ENCODE measurements around the gene SLC4A4.

The SLC4A4 gene

GRCh38 chr4:71540749-71541269, 202.0 kb downstream of the SLC4A4 start:
- DNase-seq (ENCODE audit: low read depth) = no peak

DNA sequence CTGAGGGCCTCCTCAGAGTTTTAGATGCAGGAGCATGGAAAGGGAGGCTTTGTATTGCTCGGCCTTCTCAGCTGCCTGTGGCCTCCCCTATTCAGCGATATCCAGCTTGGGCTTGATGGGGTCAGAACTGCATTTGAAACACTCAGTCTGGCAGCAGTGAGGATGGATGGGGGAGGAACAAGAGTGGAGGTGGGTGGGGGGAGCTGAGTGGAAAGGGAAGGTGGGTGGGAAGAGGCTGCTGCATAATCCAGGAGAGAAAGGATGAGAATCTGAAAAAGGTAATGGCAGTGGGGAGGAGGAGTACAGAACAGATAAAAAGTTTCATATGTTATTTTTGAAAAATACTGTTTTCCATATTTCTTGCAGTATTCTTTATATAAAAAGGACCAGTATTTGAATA, 202.7 kb downstream of the SLC4A4 start:
- DNase-seq (ENCODE audit: low read depth) = no peak

GRCh38 chr4:71545168-71545567, 206.3 kb downstream of the SLC4A4 start:
- no peak for DNase-seq (ENCODE audit: low read depth)

DNA sequence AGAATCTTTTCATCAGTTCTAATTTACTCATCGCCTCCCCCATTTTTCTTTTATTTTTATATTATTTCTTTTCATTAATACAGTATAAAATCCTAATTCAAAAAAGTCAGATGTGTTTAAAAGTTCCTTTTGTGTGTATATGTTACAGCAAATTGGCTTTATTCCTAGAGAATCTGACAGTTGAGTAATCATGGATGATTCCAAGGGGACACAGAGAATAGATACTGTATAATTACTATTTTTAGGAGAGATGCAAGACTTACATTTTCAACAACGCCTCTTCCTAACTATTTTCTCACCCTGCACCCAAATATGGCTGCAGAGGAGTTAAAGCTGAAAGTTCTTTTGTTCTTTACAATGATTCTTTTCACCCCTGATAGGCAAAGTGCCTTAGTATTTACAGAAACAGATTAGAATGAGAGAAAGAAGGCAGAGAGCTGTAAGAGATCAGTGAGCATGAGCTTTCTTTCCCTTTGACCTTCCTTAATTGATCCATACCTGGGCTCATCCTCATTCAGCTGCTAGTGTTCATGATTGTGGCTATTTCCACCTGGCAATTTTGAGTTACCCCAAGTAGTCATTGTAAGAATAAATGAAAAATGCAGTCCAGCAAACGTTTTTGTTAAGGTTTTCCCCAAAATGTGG, 210.8 kb downstream of the SLC4A4 start:
- no peak for DNase-seq (ENCODE audit: low read depth)

- no peak for DNase-seq (ENCODE audit: low read depth)
These were observed 211.7 kb downstream of the SLC4A4 start for GRCh38 chr4:71550220-71551165.

- DNase-seq (ENCODE audit: low read depth) = no peak
These were observed 214.8 kb downstream of the SLC4A4 start for GRCh38 chr4:71553605-71554004.

- DNase-seq (ENCODE audit: low read depth) = no peak
These were observed 215.2 kb downstream of the SLC4A4 start for GRCh38 chr4:71554025-71554424.

DNA sequence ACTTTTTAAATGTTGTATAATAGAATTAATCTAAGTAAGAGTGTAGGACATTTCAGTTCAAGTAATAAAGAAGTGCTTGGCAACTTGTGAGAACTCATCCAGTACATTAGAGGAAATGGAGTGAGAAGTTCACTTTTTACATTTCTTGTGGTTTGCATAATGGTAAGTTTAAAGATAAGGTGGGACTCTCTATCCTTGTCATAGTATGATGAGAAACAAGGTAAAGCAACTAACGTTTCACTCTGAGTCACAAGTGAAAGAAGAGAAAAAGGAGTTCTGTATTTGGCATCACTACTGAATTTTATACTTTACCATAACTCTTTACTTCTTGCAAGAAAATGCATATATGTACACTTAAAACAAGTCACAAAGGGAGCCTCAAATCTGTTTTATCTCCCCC, 219.4 kb downstream of the SLC4A4 start:
- no peak for DNase-seq (ENCODE audit: low read depth)

DNA sequence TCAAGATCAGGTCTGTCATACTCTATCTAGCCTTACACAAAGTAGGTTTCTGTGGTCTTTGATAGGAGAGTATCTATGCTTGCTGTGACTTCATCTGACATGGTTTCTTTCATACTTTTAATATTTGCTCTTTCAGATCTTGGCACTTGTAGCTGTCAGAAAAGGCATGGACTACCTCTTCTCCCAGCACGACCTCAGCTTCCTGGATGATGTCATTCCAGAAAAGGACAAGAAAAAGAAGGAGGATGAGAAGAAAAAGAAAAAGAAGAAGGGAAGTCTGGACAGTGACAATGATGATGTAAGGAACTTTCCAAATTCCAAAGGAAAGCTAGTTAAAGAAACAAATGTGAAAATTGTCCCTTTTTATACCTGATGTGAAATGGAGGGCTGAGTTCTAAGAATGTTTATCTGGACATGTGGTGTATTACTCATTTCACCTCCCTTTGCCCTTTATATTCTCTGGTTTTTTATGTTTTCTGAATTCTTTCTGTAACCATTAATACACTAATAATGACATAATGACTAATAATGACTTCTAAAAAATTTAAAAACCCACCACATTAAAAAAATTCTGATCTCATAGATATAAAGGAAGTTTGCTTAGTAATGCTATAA, 221.2 kb downstream of the SLC4A4 start:
- no peak for DNase-seq (ENCODE audit: low read depth)

DNA sequence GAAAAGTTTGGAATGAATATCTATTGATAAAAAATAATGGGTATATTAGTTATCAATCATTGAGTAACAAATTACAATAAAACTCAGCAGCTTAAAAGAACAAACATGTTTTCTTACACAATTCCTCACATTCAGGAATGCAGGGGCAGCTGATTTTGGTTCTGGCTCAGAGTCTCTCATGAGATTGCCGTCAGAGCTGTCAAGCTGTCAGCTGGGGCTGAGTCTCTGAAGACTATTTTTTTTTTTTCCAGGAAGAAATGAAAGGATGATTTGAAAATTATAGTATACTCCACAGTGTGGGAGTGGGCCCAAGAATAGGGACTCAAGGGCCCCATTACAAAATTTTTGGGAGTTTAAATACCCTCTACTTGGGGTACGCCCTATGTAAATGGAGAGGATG, 226.0 kb downstream of the SLC4A4 start:
- no peak for DNase-seq (ENCODE audit: low read depth)

DNA sequence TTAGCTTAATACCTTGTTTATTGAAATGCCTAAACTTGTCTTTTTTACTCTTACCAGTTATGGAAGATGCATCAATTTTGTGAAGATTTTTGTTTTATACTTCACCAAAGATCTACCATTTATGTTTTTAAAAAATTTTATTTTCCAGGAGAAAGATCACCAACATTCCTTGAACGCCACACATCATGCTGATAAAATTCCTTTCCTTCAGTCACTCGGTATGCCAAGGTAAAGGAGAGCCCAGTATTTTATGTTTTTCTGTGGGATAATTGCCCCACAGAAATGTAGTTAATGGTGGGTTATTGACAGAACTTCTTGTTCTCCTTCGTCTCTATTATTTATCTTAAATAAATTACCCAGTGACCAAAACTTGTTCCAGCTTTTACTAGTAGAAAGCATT, 228.0 kb downstream of the SLC4A4 start:
- DNase-seq (ENCODE audit: low read depth) = no peak

DNA sequence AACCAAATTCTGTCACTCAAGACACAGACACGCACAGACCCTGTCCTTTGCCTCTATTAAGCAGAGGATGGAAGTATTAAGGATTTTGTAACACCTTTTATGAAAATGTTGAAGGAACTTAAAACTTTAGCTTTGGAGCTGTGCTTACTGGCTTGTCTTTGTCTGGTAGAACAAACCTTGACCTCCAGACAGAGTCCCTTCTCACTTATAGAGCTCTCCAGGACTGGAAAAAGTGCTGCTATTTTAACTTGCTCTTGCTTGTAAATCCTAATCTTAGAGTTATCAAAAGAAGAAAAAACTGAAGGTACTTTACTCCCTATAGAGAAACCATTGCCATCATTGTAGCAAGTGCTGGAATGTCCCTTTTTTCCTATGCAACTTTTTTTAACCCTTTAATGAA, 229.3 kb downstream of the SLC4A4 start:
- DNase-seq (ENCODE audit: low read depth) = no peak

- DNase-seq (ENCODE audit: low read depth) = no peak
These were observed 231.7 kb downstream of the SLC4A4 start for GRCh38 chr4:71570492-71570891.

DNA sequence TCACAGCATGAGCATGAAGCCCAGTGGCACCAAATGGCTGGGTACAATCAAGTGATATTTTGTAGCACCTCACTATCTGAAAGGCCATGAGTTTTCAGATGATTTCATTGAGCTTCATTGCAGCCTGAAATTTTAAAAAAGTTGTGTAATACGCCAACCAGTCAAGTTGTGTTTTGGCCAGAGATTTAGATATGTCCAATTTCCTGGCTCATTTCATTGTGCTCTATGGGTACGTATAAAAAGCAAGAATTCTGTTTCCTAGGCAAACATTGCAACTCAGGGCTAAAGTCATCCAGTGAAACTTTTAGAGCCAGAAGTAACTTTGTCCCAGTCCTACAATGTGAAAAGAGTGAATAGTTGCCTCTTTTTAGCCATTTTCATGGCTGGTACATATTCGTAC, 232.5 kb downstream of the SLC4A4 start:
- no peak for DNase-seq (ENCODE audit: low read depth)

- no peak for DNase-seq (ENCODE audit: low read depth)
These were observed 245.2 kb downstream of the SLC4A4 start for GRCh38 chr4:71583971-71584370.

- DNase-seq (ENCODE audit: low read depth) = no peak
These were observed 245.8 kb downstream of the SLC4A4 start for GRCh38 chr4:71584585-71584984.

DNA sequence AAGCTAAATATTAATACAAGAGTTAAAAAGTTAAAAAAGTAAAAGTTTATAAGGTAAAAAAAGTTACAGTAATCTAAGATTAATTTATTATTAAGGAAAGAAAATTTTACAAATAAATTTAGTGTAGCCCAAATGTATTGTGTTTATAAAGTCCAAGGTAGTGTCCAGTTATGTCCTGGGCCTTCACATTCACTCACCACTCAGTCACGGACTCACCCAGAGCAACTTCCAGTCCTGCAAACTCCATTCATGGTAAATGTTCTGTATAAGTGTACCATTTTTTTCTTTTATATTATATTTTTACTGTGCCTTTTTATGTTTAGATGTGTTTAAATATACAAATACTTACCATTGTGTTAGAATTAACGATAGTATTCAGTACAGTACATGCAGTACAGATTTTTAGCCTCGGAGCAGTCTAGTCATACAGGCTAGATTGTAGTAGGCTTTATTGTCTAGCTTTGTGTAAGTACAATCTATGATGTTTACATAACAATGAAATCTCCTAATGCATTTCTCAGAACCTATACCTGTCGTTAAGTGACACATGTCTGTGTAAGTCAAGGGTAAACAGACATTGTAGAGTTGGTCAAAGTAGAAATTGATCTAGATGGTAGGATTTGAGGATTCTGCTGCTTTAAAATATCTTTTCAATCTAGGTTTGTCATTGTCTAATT, 247.4 kb downstream of the SLC4A4 start:
- DNase-seq (ENCODE audit: low read depth) = no peak

DNA sequence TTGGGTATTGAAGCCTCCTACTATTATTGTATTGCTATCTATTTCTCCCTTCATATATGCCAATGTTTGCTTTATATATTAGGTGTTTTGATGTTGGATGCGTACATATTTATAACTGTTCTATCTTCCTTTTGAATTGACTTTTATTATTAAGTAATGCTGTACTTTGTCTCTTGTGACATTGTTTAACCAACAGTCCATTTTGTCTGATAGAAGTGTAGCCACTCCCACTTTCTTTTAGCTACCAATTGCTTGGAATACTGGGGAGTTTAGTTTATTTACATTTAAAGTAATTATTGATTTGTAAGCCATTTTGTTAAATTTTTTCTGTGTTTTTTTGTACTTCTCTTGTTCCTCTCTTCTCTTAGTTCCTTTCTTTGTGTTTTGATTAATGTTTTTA, 249.2 kb downstream of the SLC4A4 start:
- no peak for DNase-seq (ENCODE audit: low read depth)

- no peak for DNase-seq (ENCODE audit: low read depth)
These were observed 254.0 kb downstream of the SLC4A4 start for GRCh38 chr4:71592793-71593192.

DNA sequence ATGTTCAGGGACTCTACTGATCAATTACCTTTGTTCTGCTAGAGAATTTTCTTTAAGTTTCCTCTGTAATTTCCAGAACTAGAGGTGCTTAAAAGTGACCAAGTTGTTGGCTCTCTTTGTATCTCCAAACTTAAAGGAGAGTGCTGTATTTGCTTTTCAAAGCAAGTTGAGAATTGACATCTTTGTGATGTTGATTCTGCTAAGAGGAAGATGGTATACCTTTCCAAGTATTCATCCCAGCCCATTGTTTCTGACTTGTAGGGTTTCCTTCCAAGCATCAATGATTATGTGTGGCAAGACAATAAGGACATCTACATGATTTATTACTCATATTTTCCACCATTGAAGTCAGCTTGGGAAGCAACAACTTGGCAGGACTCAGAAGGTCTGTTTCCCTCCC, 254.5 kb downstream of the SLC4A4 start:
- no peak for DNase-seq (ENCODE audit: low read depth)

GRCh38 chr4:71595576-71596108, 256.8 kb downstream of the SLC4A4 start:
- DNase-seq (ENCODE audit: low read depth) = no peak

GRCh38 chr4:71599578-71599977, 260.8 kb downstream of the SLC4A4 start:
- no peak for DNase-seq (ENCODE audit: low read depth)

Measured in activated T-cell treated with anti-CD3 and anti-CD28 coated beads for 24 hours (primary cell).